ENCODE measurements around the gene LTBP1. TPM values are rescaled to one million over a fixed set of nuclear protein-coding genes. Genes with fewer than 3 reads are reported as not detected.

Gene LTBP1
- total and polyA plus RNA-seq, 2 of the 13 experiments (the other 11 are each of a cell fraction or from before 2014, with no cell fraction given) = 0.12 to 0.22 TPM

DNA sequence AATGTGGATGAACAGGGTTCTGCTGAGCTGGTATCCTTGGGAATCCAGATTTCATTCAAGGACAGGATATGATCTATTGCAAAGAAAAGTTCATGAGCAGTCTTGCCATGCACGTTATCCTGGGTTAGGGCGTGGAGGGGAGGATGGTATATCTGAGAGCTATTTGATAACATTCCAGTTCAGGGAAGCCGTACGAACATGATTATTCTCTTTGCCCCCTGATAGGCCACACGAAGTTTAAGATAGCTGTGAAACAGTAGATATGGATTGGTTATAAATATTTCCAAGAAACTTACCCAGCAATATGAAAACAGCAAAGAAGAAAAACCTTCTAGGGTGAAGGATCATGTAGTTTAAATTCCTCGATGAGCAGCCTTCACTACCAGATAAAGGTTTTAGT, 171.9 kb downstream of the LTBP1 start (continued):
- no peak for TF ChIP-seq GPBP1L1 (CRISPR knock-in tag; IDR thresholded peaks at IDR 0.05)
- TF ChIP-seq, protein P1, sequence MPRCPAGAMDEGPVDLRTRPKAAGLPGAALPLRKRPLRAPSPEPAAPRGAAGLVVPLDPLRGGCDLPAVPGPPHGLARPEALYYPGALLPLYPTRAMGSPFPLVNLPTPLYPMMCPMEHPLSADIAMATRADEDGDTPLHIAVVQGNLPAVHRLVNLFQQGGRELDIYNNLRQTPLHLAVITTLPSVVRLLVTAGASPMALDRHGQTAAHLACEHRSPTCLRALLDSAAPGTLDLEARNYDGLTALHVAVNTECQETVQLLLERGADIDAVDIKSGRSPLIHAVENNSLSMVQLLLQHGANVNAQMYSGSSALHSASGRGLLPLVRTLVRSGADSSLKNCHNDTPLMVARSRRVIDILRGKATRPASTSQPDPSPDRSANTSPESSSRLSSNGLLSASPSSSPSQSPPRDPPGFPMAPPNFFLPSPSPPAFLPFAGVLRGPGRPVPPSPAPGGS (CRISPR knock-in tag; IDR thresholded peaks at IDR 0.05) = no peak

- Histone ChIP-seq H3K27ac (ENCODE audit: extremely low read length, insufficient read depth, low read length) (no peak overlapping the region), H2AFZ (ENCODE audit: low read length) (no peak overlapping the region), H4K20me1 (ENCODE audit: insufficient read depth, low read length) (no peaks in the 10 kb centered on the region), H3K79me2 (ENCODE audit: insufficient read depth, low read length) (no peaks in the 10 kb centered on the region), H3K36me3 (replicated peaks in 1 of 2; ENCODE audit: control insufficient read depth in 1 of 2, insufficient read depth in 2 of 2, low read length in 2 of 2) (no peaks in the 10 kb centered on the region), H3K4me2 (ENCODE audit: low read depth, low read length) (no peak overlapping the region), H3K9me3 (ENCODE audit: low read length) (no peaks in the 10 kb centered on the region), H3K4me3 (replicated peaks in 1 of 3; ENCODE audit: insufficient read depth in 1 of 3, low read depth in 2 of 3, low read length in 3 of 3) (no peak overlapping the region), H3K27me3 (ENCODE audit: control insufficient read depth in 1 of 2, insufficient read depth in 2 of 2, low read length in 2 of 2) (no peaks in the 10 kb centered on the region), H3K4me1 (ENCODE audit: insufficient read depth, low read length) (no peaks in the 10 kb centered on the region), H3K9ac (ENCODE audit: insufficient read depth, low read depth, low read length) (no peak overlapping the region)
- ChIA-PET POLR2A (no interaction called here), CTCF (ENCODE audit: low intra/inter-chr PET ratio, low total read pairs) (no interaction called here)
- FAIRE-seq = no peak
- BruUV-seq (replicated peaks) = no TSS peak
- 55% methylated on average over 10 of the region's 10 CpGs for WGBS (ENCODE audit: low lambda C conversion rate)
- intact Hi-C loops (cut with micrococcal nuclease; ENCODE audit: unreplicated experiment) (no loop called here), in situ Hi-C loops (cut with HindIII; ENCODE audit: extremely low pct_ligation_motif_present, low pct_unique_long_range_greater_than_20kb) (no loop called here)
- DNase-seq (ENCODE audit: low spot score) = no peak
- TF ChIP-seq DNMT1 (CRISPR knock-in tag; IDR thresholded peaks at IDR 0.05) = no peak
- ATAC-seq = no peak
Measured at GRCh38 chr2:33121416-33121815, 174.7 kb downstream of the LTBP1 start.

- H3K4me1 ChIP-seq (ENCODE audit: insufficient read depth, low read length) = no peaks in the 10 kb centered on the region
- BruUV-seq (replicated peaks) = no TSS peak
- ATAC-seq (no peak), FAIRE-seq (no peak), DNase-seq (ENCODE audit: low spot score) (no peak)
- H3K79me2 ChIP-seq (ENCODE audit: insufficient read depth, low read length) = no peaks in the 10 kb centered on the region
- CTCF ChIA-PET (ENCODE audit: low intra/inter-chr PET ratio, low total read pairs) = no interaction called here
- in situ Hi-C loops (cut with HindIII; ENCODE audit: extremely low pct_ligation_motif_present, low pct_unique_long_range_greater_than_20kb) (no loop called here), intact Hi-C loops (cut with micrococcal nuclease; ENCODE audit: unreplicated experiment) (no loop called here)
- no peaks in the 10 kb centered on the region for H4K20me1 ChIP-seq (ENCODE audit: insufficient read depth, low read length)
- H3K4me2 ChIP-seq (ENCODE audit: low read depth, low read length) = no peak overlapping the region
- POLR2A ChIA-PET = no interaction called here
- H3K9me3 ChIP-seq (ENCODE audit: low read length) = no peaks in the 10 kb centered on the region
- H3K36me3 ChIP-seq (replicated peaks in 1 of 2; ENCODE audit: control insufficient read depth in 1 of 2, insufficient read depth in 2 of 2, low read length in 2 of 2) = no peaks in the 10 kb centered on the region
- H3K27me3 ChIP-seq (ENCODE audit: control insufficient read depth in 1 of 2, insufficient read depth in 2 of 2, low read length in 2 of 2) = no peaks in the 10 kb centered on the region
- WGBS (ENCODE audit: low lambda C conversion rate) = 40% methylated on average over 10 of the region's 10 CpGs
- no peak overlapping the region for H3K4me3 ChIP-seq (replicated peaks in 1 of 3; ENCODE audit: insufficient read depth in 1 of 3, low read depth in 2 of 3, low read length in 3 of 3)
- H3K27ac ChIP-seq (ENCODE audit: extremely low read length, insufficient read depth, low read length) = no peak overlapping the region
- H3K9ac ChIP-seq (ENCODE audit: insufficient read depth, low read depth, low read length) = no peak overlapping the region
- no peak overlapping the region for H2AFZ ChIP-seq (ENCODE audit: low read length)
- TF ChIP-seq ZNF510 (CRISPR knock-in tag; IDR thresholded peaks at IDR 0.05; ENCODE audit: low read depth) (no peak), ARNTL (CRISPR knock-in tag; IDR thresholded peaks at IDR 0.05) (no peak), E2F1 (CRISPR knock-in tag; IDR thresholded peaks at IDR 0.05) (no peak), MZF1 (CRISPR knock-in tag; IDR thresholded peaks at IDR 0.05; ENCODE audit: borderline replicate concordance) (no peak), HIVEP1 (CRISPR knock-in tag; IDR thresholded peaks at IDR 0.05) (no peak), SKIL (CRISPR knock-in tag; IDR thresholded peaks at IDR 0.05; ENCODE audit: borderline replicate concordance) (no peak), POLR2G (IDR thresholded peaks at IDR 0.05; ENCODE audit: low read depth, low read length) (no peak)
Measured at GRCh38 chr2:33121925-33122324, 175.2 kb downstream of the LTBP1 start.

All from HepG2 (cell line).